ENCODE results near the gene OR6X1. TPM values are rescaled to one million over a fixed set of nuclear protein-coding genes. Genes with fewer than 3 reads are reported as not detected.
"Not testable (repeated sequence)": the region's sequence is repeated elsewhere in the genome, so short reads cannot be mapped to it uniquely, and the experiment has no call there.

Gene OR6X1
- total RNA-seq, 1 donor from 2014 or later, result not detected

DNA sequence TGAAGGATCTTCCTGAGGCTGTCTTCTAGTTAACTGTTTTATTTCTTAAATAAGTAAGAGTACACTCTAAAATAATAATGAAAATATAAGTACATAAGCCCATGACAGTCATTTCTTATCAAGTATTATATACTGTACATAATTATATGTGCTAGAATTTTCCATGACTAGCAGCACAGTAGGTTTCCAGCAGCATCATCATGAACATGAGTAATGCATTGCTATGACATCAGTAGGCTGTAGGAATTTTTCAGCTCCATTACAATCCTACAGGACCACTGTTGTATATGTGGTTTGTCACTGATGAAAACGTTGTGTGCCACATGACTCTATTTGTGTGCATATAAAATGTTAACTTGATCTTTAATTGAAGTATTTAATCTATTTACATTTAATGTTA, 34.9 kb downstream of the OR6X1 start:
- Mint-ChIP-seq H3K27ac (no peak overlapping the region), H3K4me1 (no peaks in the 10 kb centered on the region), H3K9me3 (no peaks in the 10 kb centered on the region), H3K27me3 (peaks cover 19% of the 10 kb centered on the region), H3K36me3 (ENCODE audit: low read depth) (peaks cover 8% of the 10 kb centered on the region), H3K4me3 (no peak overlapping the region)
- intact Hi-C loops (cut with micrococcal nuclease), result no loop called here
- no peak for ATAC-seq (ENCODE audit: low read depth)
- ChIA-PET POLR2A (no interaction called here), CTCF (interaction anchor here (1.9 to 2.1 kb wide), 2 partner anchors 9 to 12 kb away, joined by 7 to 8 read pairs; no protein-coding TSS in a partner anchor)
- TF ChIP-seq, protein P1, sequence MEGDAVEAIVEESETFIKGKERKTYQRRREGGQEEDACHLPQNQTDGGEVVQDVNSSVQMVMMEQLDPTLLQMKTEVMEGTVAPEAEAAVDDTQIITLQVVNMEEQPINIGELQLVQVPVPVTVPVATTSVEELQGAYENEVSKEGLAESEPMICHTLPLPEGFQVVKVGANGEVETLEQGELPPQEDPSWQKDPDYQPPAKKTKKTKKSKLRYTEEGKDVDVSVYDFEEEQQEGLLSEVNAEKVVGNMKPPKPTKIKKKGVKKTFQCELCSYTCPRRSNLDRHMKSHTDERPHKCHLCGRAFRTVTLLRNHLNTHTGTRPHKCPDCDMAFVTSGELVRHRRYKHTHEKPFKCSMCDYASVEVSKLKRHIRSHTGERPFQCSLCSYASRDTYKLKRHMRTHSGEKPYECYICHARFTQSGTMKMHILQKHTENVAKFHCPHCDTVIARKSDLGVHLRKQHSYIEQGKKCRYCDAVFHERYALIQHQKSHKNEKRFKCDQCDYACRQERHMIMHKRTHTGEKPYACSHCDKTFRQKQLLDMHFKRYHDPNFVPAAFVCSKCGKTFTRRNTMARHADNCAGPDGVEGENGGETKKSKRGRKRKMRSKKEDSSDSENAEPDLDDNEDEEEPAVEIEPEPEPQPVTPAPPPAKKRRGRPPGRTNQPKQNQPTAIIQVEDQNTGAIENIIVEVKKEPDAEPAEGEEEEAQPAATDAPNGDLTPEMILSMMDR (IDR thresholded peaks at IDR 0.05), result no peak
- no peak for DNase-seq

GRCh38 chr11:123718469-123718868, 35.8 kb downstream of the OR6X1 start:
- TF ChIP-seq, protein P1 (IDR thresholded peaks at IDR 0.05), result no peak
- Mint-ChIP-seq H3K9me3 (no peaks in the 10 kb centered on the region), H3K4me3 (no peak overlapping the region), H3K27me3 (peaks cover 23% of the 10 kb centered on the region), H3K36me3 (ENCODE audit: low read depth) (peaks cover under 1% of the 10 kb centered on the region), H3K27ac (no peak overlapping the region), H3K4me1 (no peaks in the 10 kb centered on the region)
- CTCF ChIA-PET, result interaction anchor here (1.9 to 2.1 kb wide), 2 partner anchors 8 to 11 kb away, joined by 7 to 8 read pairs; no protein-coding TSS in a partner anchor
- DNase-seq (no peak), ATAC-seq (ENCODE audit: low read depth) (no peak)
- intact Hi-C loops (cut with micrococcal nuclease), result no loop called here
- POLR2A ChIA-PET, result no interaction called here

DNA sequence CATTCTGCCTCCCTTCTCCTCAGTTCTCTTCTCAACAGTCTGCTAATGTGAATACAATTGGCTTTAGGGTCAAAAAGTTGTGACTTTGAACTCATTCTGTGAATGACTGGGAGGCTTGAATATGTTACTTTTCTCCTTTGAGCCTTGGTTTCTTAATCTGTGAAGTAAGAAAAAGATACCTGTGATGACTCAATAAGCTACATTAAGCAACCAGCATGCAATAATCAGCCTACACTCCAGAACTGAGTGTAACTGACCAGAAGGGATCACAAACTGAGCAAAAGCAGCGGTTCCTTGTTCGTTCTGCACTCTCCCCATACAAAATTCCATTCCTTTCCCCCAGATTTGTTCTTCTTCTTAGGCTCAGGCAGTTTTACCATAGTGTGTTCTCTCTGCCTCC, 36.3 kb downstream of the OR6X1 start:
- ChIA-PET CTCF (interaction anchor here (1.9 kb wide), 1 partner anchor 7 kb away, joined by 7 read pairs; no protein-coding TSS in a partner anchor), POLR2A (no interaction called here)
- no peak for DNase-seq
- no peak overlapping the region for H3K4me3 Mint-ChIP-seq
- intact Hi-C loops (cut with micrococcal nuclease), result no loop called here
- no peaks in the 10 kb centered on the region for H3K4me1 Mint-ChIP-seq
- H3K9me3 Mint-ChIP-seq, result no peaks in the 10 kb centered on the region
- no peak overlapping the region for H3K27ac Mint-ChIP-seq
- TF ChIP-seq, protein P1 (IDR thresholded peaks at IDR 0.05), result no peak
- H3K27me3 Mint-ChIP-seq, result peaks cover 24% of the 10 kb centered on the region
- ATAC-seq (ENCODE audit: low read depth), result no peak
- no peaks in the 10 kb centered on the region for H3K36me3 Mint-ChIP-seq (ENCODE audit: low read depth)

DNA sequence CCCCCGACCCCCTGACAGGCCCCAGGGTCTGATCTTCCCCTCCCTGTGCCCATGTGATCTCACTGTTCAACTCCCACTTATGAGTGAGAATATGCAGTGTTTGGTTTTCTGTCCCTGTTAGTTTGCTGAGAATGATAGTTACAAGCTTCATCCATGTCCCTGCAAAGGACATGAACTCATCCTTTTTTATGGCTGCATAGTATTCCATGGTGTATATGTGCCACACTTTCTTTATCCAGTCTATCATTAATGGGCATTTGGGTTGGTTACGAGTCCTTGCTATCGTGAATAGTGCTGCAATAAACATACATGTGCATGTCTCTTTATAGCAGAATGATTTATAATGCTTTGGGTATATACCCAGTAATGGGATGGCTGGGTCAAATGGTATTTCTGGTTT, 41.7 kb downstream of the OR6X1 start:
- H3K4me1 Mint-ChIP-seq; H3K27ac Mint-ChIP-seq; H3K36me3 Mint-ChIP-seq (ENCODE audit: low read depth); intact Hi-C loops (cut with micrococcal nuclease); POLR2A ChIA-PET; DNase-seq; ATAC-seq (ENCODE audit: low read depth); H3K9me3 Mint-ChIP-seq; CTCF ChIA-PET; H3K4me3 Mint-ChIP-seq: not testable (repeated sequence)
- peaks cover 25% of the 10 kb centered on the region for H3K27me3 Mint-ChIP-seq

- ChIA-PET POLR2A (no interaction called here), CTCF (interaction anchor here (0.9 to 6.8 kb wide), 11 partner anchors 9 to 300 kb away, joined by 3 to 89 read pairs (median 6); partner anchors contain the start of gene SCN3B)
- H3K27me3 Mint-ChIP-seq, result peaks cover 6% of the 10 kb centered on the region
- H3K9me3 Mint-ChIP-seq, result no peaks in the 10 kb centered on the region
- H3K27ac Mint-ChIP-seq, result no peak overlapping the region
- TF ChIP-seq, protein P1 (IDR thresholded peaks at IDR 0.05), result no peak
- no peaks in the 10 kb centered on the region for H3K36me3 Mint-ChIP-seq (ENCODE audit: low read depth)
- H3K4me3 Mint-ChIP-seq, result no peak overlapping the region
- peaks cover 7% of the 10 kb centered on the region for H3K4me1 Mint-ChIP-seq
- DNase-seq, result no peak
- peak; percentile 37 for ATAC-seq (ENCODE audit: low read depth)
- intact Hi-C loops (cut with micrococcal nuclease), result loop anchor here (1.0 to 5.0 kb wide), 3 partner anchors 66 to 300 kb away; no protein-coding TSS in a partner anchor
These were observed 46.6 kb downstream of the OR6X1 start for GRCh38 chr11:123707606-123708205.

All from activated B cell treated with CpG ODN at 0.5 μM for 24 hours (primary cell).